ENCODE measurements around the gene EPB41L4A.

GRCh38 chr5:112344540-112344939 lies 74.5 kb downstream of the EPB41L4A start:
- TF ChIP-seq, protein P1, sequence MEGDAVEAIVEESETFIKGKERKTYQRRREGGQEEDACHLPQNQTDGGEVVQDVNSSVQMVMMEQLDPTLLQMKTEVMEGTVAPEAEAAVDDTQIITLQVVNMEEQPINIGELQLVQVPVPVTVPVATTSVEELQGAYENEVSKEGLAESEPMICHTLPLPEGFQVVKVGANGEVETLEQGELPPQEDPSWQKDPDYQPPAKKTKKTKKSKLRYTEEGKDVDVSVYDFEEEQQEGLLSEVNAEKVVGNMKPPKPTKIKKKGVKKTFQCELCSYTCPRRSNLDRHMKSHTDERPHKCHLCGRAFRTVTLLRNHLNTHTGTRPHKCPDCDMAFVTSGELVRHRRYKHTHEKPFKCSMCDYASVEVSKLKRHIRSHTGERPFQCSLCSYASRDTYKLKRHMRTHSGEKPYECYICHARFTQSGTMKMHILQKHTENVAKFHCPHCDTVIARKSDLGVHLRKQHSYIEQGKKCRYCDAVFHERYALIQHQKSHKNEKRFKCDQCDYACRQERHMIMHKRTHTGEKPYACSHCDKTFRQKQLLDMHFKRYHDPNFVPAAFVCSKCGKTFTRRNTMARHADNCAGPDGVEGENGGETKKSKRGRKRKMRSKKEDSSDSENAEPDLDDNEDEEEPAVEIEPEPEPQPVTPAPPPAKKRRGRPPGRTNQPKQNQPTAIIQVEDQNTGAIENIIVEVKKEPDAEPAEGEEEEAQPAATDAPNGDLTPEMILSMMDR (IDR thresholded peaks at IDR 0.05), result no peak
- TF ChIP-seq EP300 (IDR thresholded peaks at IDR 0.05) (no peak), POLR2A (IDR thresholded peaks at IDR 0.05; ENCODE audit: low read depth) (no peak), POLR2AphosphoS5 (IDR thresholded peaks at IDR 0.05) (no peak)
